Endothelial cell (in vitro differentiated cells): Measurements from ENCODE around the gene OSCP1. TPM values are rescaled to one million over a fixed set of nuclear protein-coding genes. Genes with fewer than 3 reads are reported as not detected.

Source experiments
- DNase-seq: peaks from one replicate; pipeline ENCODE4 v3.0.0; 2021; ENCODE audit warnings: low spot score
- H3K27ac Mint-ChIP-seq: one replicate; pipeline ENCODE4 v1.8.0; 2021; ENCODE audit warnings: mixed read lengths, inconsistent platforms; ENCODE audit not compliant: unreplicated experiment
- H3K27me3 Mint-ChIP-seq: one replicate; pipeline ENCODE4 v1.8.0; 2021; ENCODE audit warnings: mild to moderate bottlenecking, moderate library complexity, mixed read lengths, inconsistent platforms; ENCODE audit not compliant: unreplicated experiment
- H3K36me3 Mint-ChIP-seq: one replicate; pipeline ENCODE4 v1.8.0; 2021; ENCODE audit warnings: mild to moderate bottlenecking, low read depth, mixed read lengths, inconsistent platforms; ENCODE audit not compliant: unreplicated experiment
- H3K4me1 Mint-ChIP-seq: one replicate; pipeline ENCODE4 v1.8.0; 2021; ENCODE audit warnings: mild to moderate bottlenecking, mixed read lengths, inconsistent platforms; ENCODE audit not compliant: unreplicated experiment
- H3K4me3 Mint-ChIP-seq: one replicate; pipeline ENCODE4 v1.8.0; 2021; ENCODE audit warnings: mild to moderate bottlenecking, mixed read lengths, inconsistent platforms; ENCODE audit not compliant: unreplicated experiment
- H3K9me3 Mint-ChIP-seq: one replicate; pipeline ENCODE4 v1.8.0; 2021; ENCODE audit warnings: mixed read lengths, inconsistent platforms; ENCODE audit not compliant: unreplicated experiment
- total RNA-seq: library from RNA; stranded (reverse); fragmentation: NEBNext Ultra II Directional; extraction: Animal tissue kit (Norgen Biotek cat#: 25700); gene quantifications from one replicate; pipeline ENCODE4 v1.2.1, GENCODE V29; 2021; ENCODE audit not compliant: unreplicated experiment
- TF ChIP-seq, protein P1 (sequence below): fragments of 200-600 bp; sonication (generic); IDR thresholded peaks from one replicate; pipeline ENCODE4 v1.5.0; 2021; ENCODE audit warnings: antibody characterized with exemption; ENCODE audit not compliant: unreplicated experiment

The OSCP1 gene
- total RNA-seq, 1 donor from 2014 or later = 5.1 TPM

DNA sequence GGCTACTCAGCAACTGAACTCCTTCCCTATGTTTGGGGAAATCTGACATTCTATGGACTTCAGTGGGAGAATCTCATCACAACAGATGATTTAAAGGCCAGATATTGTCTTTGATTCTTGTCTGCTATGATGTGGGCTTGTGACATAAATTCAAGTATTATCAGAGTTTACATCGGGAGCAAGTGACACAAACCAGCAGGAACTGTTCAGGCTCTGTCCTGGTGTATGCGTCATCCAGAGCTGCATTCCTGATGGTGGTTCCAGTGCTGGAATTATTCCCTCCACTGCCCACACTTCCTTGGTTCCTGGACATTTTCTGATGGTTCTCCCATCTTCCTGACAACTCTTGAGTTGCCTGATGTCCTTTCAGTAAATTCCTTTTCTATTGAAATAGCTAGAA is 41.8 kb downstream of the OSCP1 start:
- no peak overlapping the region for H3K27ac Mint-ChIP-seq
- TF ChIP-seq, protein P1, sequence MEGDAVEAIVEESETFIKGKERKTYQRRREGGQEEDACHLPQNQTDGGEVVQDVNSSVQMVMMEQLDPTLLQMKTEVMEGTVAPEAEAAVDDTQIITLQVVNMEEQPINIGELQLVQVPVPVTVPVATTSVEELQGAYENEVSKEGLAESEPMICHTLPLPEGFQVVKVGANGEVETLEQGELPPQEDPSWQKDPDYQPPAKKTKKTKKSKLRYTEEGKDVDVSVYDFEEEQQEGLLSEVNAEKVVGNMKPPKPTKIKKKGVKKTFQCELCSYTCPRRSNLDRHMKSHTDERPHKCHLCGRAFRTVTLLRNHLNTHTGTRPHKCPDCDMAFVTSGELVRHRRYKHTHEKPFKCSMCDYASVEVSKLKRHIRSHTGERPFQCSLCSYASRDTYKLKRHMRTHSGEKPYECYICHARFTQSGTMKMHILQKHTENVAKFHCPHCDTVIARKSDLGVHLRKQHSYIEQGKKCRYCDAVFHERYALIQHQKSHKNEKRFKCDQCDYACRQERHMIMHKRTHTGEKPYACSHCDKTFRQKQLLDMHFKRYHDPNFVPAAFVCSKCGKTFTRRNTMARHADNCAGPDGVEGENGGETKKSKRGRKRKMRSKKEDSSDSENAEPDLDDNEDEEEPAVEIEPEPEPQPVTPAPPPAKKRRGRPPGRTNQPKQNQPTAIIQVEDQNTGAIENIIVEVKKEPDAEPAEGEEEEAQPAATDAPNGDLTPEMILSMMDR = no peak
- H3K4me1 Mint-ChIP-seq = peaks cover 5% of the 10 kb centered on the region
- no peak overlapping the region for H3K4me3 Mint-ChIP-seq
- H3K27me3 Mint-ChIP-seq = peaks cover 2% of the 10 kb centered on the region
- H3K9me3 Mint-ChIP-seq = no peaks in the 10 kb centered on the region
- no peak for DNase-seq
- peaks cover 7% of the 10 kb centered on the region for H3K36me3 Mint-ChIP-seq

DNA sequence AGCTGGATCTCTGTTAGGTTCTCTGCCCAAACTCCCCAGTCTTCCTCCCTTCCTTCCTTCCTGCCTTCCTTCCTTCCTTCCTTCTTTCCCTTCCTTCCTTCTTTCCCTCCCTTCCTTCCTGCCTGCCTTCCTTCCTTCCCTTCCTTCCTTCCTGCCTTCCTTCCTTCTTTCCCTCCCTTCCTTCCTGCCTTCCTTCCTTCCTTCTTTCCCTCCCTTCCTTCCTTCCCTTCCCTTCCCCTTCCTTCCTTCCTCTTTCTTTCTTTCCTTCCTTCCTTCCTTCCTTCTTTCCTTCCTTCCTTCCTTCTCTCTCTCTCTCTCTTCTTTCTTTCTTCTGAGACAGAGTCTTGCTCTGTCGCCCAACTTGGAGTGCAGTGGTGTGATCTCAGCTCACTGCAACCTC is 43.8 kb downstream of the OSCP1 start:
- no peak overlapping the region for H3K4me3 Mint-ChIP-seq
- peaks cover 10% of the 10 kb centered on the region for H3K36me3 Mint-ChIP-seq
- H3K27me3 Mint-ChIP-seq = peaks cover 2% of the 10 kb centered on the region
- no peak overlapping the region for H3K27ac Mint-ChIP-seq
- TF ChIP-seq, protein P1 = no peak
- DNase-seq = no peak
- no peaks in the 10 kb centered on the region for H3K9me3 Mint-ChIP-seq
- peaks cover 8% of the 10 kb centered on the region for H3K4me1 Mint-ChIP-seq

DNA sequence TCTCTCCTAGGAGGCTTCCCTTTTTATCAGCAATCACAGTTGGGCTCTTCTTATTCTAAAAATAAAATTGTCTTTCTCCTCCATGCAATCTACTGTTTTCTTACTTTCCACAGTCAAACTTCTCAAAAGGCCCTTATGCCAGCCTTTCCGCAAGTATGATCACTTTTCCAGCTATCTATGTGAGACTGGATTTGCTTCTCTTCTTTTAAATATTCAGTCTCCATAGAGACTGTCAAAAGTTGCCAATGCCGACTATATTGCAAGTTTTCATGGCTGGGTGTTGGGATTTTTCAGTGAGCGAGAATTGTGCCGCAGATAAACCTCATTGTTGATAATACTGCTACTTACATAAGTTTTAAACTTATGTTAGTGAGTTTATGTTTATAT is 47.8 kb downstream of the OSCP1 start:
- H3K4me3 Mint-ChIP-seq = peak overlapping the region; percentile 48

DNA sequence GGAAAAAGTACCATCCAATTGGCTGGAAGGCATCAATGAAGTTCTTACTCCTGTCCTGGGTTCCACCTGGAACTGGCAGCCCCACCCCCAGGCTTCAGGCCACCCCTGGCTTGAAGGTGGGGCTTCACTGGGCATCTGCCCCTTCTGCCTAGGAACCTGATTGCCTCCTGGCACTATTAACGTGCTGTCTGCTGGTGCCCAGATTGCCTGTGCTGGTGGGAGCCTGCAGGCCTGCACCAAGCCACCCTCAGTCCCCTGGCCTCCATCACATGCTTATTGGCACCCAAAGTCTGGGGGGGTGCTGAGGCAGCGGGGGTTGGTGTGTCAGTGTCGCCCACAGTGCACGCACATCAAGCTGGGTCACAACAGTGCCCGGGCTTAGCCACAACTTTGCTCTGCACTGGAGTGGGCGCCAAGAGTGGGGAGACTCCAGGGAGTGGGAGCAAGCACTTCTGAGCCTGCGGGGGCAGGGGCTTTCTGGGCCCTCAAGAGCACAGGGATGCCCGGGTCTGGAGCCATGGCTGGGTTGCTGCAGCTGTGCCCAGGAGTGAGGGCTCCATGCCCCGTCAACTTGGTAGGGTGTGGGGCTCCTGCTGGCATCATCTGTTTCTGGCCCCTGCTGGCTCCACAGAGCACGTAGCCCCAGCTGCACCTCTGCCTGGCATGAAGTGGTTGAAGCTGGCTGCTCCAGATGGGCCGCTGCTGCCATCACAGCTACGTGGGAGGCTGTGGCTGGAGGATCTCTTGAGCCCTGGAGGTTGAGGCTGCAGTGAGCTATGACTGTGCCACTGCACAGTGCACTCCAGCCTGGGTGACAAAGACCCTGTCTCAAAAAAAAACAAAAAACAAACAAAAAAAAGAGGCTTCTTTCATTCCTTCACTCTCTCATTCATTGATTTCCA is 48.4 kb downstream of the OSCP1 start:
- no peaks in the 10 kb centered on the region for H3K9me3 Mint-ChIP-seq
- H3K4me3 Mint-ChIP-seq = peak overlapping the region; percentile 48
- H3K27ac Mint-ChIP-seq = no peak overlapping the region
- peaks cover 5% of the 10 kb centered on the region for H3K36me3 Mint-ChIP-seq
- TF ChIP-seq, protein P1 = no peak
- H3K4me1 Mint-ChIP-seq = peaks cover 27% of the 10 kb centered on the region
- no peak for DNase-seq
- peaks cover 5% of the 10 kb centered on the region for H3K27me3 Mint-ChIP-seq

More for the DNA sequence above, 47.8 kb downstream of the OSCP1 start:
- Mint-ChIP-seq H3K27me3 (peaks cover 5% of the 10 kb centered on the region), H3K4me1 (peaks cover 23% of the 10 kb centered on the region), H3K27ac (peak overlapping the region; percentile 78), H3K36me3 (peaks cover 7% of the 10 kb centered on the region), H3K9me3 (no peaks in the 10 kb centered on the region)
- DNase-seq = no peak
- TF ChIP-seq, protein P1 = no peak
